ENCODE results near the gene MGAT4B.

MGAT4B gene

GRCh38 chr5:179769796-179770195 lies 36.9 kb downstream of the MGAT4B start:
- no peak for DNase-seq (ENCODE audit: low read depth, low spot score)

- no peak for DNase-seq (ENCODE audit: low read depth, low spot score)
Measured at GRCh38 chr5:179769271-179769670, 37.4 kb downstream of the MGAT4B start.

GRCh38 chr5:179768326-179769085 lies 38.2 kb downstream of the MGAT4B start:
- DNase-seq (ENCODE audit: low read depth, low spot score), result no peak

- no peak for DNase-seq (ENCODE audit: low read depth, low spot score)
Measured at GRCh38 chr5:179767496-179768100, 39.1 kb downstream of the MGAT4B start.

GRCh38 chr5:179766726-179767455 lies 39.8 kb downstream of the MGAT4B start:
- DNase-seq (ENCODE audit: low read depth, low spot score), result no peak

- peak; percentile 86 for DNase-seq (ENCODE audit: low read depth, low spot score)
Measured at GRCh38 chr5:179766021-179766725, 40.5 kb downstream of the MGAT4B start.

- DNase-seq (ENCODE audit: low read depth, low spot score), result peak; percentile 88
Measured at GRCh38 chr5:179765400-179765799, 41.3 kb downstream of the MGAT4B start.

GRCh38 chr5:179764056-179764455 lies 42.6 kb downstream of the MGAT4B start:
- DNase-seq (ENCODE audit: low read depth, low spot score), result peak; percentile 12

- DNase-seq (ENCODE audit: low read depth, low spot score), result peak; percentile 92
Measured at GRCh38 chr5:179763215-179763945, 43.3 kb downstream of the MGAT4B start.

- no peak for DNase-seq (ENCODE audit: low read depth, low spot score)
Measured at GRCh38 chr5:179762781-179763176, 43.9 kb downstream of the MGAT4B start.

GRCh38 chr5:179762079-179762780 lies 44.4 kb downstream of the MGAT4B start:
- DNase-seq (ENCODE audit: low read depth, low spot score), result peak; percentile 15

GRCh38 chr5:179759581-179760551 lies 46.8 kb downstream of the MGAT4B start:
- no peak for DNase-seq (ENCODE audit: low read depth, low spot score)

GRCh38 chr5:179758955-179759354 lies 47.7 kb downstream of the MGAT4B start:
- no peak for DNase-seq (ENCODE audit: low read depth, low spot score)

- DNase-seq (ENCODE audit: low read depth, low spot score), result no peak
Measured at GRCh38 chr5:179755022-179755421, 51.6 kb downstream of the MGAT4B start.

- no peak for DNase-seq (ENCODE audit: low read depth, low spot score)
Measured at GRCh38 chr5:179753971-179754370, 52.7 kb downstream of the MGAT4B start.

GRCh38 chr5:179749857-179750508 lies 56.7 kb downstream of the MGAT4B start:
- DNase-seq (ENCODE audit: low read depth, low spot score), result no peak

- no peak for DNase-seq (ENCODE audit: low read depth, low spot score)
Measured at GRCh38 chr5:179747811-179748210, 58.9 kb downstream of the MGAT4B start.

Data from astrocyte of the hippocampus (primary cell).